Liver (tissue), 9 donors: ENCODE results near the gene NR2F2. TPM values are rescaled to one million over a fixed set of nuclear protein-coding genes. Genes with fewer than 3 reads are reported as not detected.

Experiments
- DNase-seq: peaks from one replicate; pipeline ENCODE4 v3.0.0-alpha.2; 2017; ENCODE audit warnings: low spot score
- H3K27ac ChIP-seq, 2 donors: one replicate each; pipeline ENCODE4 v1.7.0; 2013; ENCODE audit warnings: inconsistent platforms in 2 of 2, low read length in 2 of 2, control low read depth in 1 of 2, low read depth in 1 of 2, mild to moderate bottlenecking in 1 of 2
- H3K27me3 ChIP-seq, 4 donors: one replicate each; pipeline versions ENCODE4 v1.6.1 to v1.7.0; 2013; ENCODE audit warnings: low read length in 3 of 4, inconsistent platforms in 1 of 4, mild to moderate bottlenecking in 1 of 4, moderate library complexity in 1 of 4; ENCODE audit not compliant: control insufficient read depth in 4 of 4, insufficient read depth in 4 of 4
- H3K36me3 ChIP-seq, 4 donors: one replicate each; pipeline versions ENCODE4 v1.6.1 to v1.7.0; 2013; ENCODE audit warnings: low read length in 3 of 4, mild to moderate bottlenecking in 3 of 4, low read depth in 1 of 4, moderate library complexity in 1 of 4; ENCODE audit not compliant: control insufficient read depth in 4 of 4, insufficient read depth in 3 of 4
- H3K4me1 ChIP-seq, 4 donors: one replicate each; pipeline versions ENCODE4 v1.6.1 to v1.7.0; 2013; ENCODE audit warnings: low read length in 3 of 4, mild to moderate bottlenecking in 3 of 4, moderate library complexity in 1 of 4; ENCODE audit not compliant: control insufficient read depth in 4 of 4, insufficient read depth in 4 of 4
- H3K4me3 ChIP-seq, 3 donors: one replicate each; pipeline versions ENCODE4 v1.6.1 to v1.7.0; 2013; ENCODE audit warnings: low read length in 3 of 3, control low read depth in 1 of 3, low read depth in 1 of 3, mild to moderate bottlenecking in 1 of 3
- H3K9ac ChIP-seq, 2 donors: one replicate each; pipeline ENCODE4 v1.7.0; 2013; ENCODE audit warnings: low read length in 2 of 2, mild to moderate bottlenecking in 2 of 2, moderate library complexity in 2 of 2, control low read depth in 1 of 2, low read depth in 1 of 2
- H3K9me3 ChIP-seq, 4 donors: one replicate each; pipeline versions ENCODE4 v1.6.1 to v1.7.0; 2013; ENCODE audit warnings: low read length in 3 of 4; ENCODE audit not compliant: control insufficient read depth in 4 of 4
- EGR1 ChIP-seq, 2 donors: IDR thresholded peaks; 2 replicates each; pipeline ENCODE4 v1.6.1; 2016 to 2018; ENCODE audit warnings: antibody characterized with exemption in 2 of 2, low read depth in 2 of 2
- FOXA1 ChIP-seq: IDR thresholded peaks from 2 replicates; pipeline ENCODE4 v1.6.1; 2016; ENCODE audit warnings: antibody characterized with exemption
- HNF4A ChIP-seq, 2 donors: conservative IDR thresholded peaks; 2 replicates each; pipeline ENCODE4 v1.6.1; 2016; ENCODE audit warnings: antibody characterized with exemption in 2 of 2, mild to moderate bottlenecking in 2 of 2
- HNF4G ChIP-seq: IDR thresholded peaks from 2 replicates; pipeline ENCODE4 v1.6.1; 2016; ENCODE audit warnings: antibody characterized with exemption
- JUND ChIP-seq, 2 donors: IDR thresholded peaks; 2 replicates each; pipeline ENCODE4 v1.6.1; 2016; ENCODE audit warnings: antibody characterized with exemption in 2 of 2
- NR2F2 ChIP-seq: IDR thresholded peaks from 2 replicates; pipeline ENCODE4 v1.6.1; 2016; ENCODE audit warnings: antibody characterized with exemption
- RAD21 ChIP-seq, 2 donors: IDR thresholded peaks; 2 replicates each; pipeline ENCODE4 v1.6.1; 2016; ENCODE audit warnings: antibody characterized with exemption in 2 of 2, mild to moderate bottlenecking in 2 of 2
- RXRA ChIP-seq, 2 donors: IDR thresholded peaks; 2 replicates each; pipeline ENCODE4 v1.6.1; 2017 to 2018; ENCODE audit warnings: antibody characterized with exemption in 2 of 2, mild to moderate bottlenecking in 1 of 2
- SP1 ChIP-seq: IDR thresholded peaks from 2 replicates; pipeline ENCODE4 v1.6.1; 2018; ENCODE audit warnings: antibody characterized with exemption, mild to moderate bottlenecking
- YY1 ChIP-seq: IDR thresholded peaks from 2 replicates; pipeline ENCODE4 v1.6.1; 2016; ENCODE audit warnings: antibody characterized with exemption, mild to moderate bottlenecking
- WGBS: extraction: QIAGEN DNeasy Blood & Tissue Kit; methylation state at CpG from one replicate; pipeline ENCODE4 v1.1.7; 2013; 5-methylcytosine and 5-hydroxymethylcytosine counted together
- polyA plus RNA-seq, 2 donors: library from polyadenylated mRNA; stranded (reverse) in 1 of 2; unstranded in 1 of 2; fragments of 200-250 nt in 1 of 2; fragments of >200 nt in 1 of 2; fragmentation: Nextera tagmentation in 1 of 2; extraction: Ambion mirVana in 1 of 2; gene quantifications; one replicate each; pipeline versions ENCODE4 v1.2.1 to v1.2.3, GENCODE V29; 2013 to 2015
- total RNA-seq, 2 donors: library from RNA; depleted of rRNA; stranded (reverse); fragments of >200 nt; gene quantifications; one replicate each; pipeline ENCODE4 v1.2.3, GENCODE V29; 2014
- TF ChIP-seq, protein P1 (sequence below): IDR thresholded peaks from 2 replicates; pipeline ENCODE4 v1.6.1; 2016; ENCODE audit warnings: antibody characterized with exemption
- TF ChIP-seq, protein P2 (sequence below): IDR thresholded peaks from 2 replicates; pipeline ENCODE4 v1.6.1; 2016; ENCODE audit warnings: antibody characterized with exemption
- TF ChIP-seq, protein P3 (sequence below): IDR thresholded peaks from 2 replicates; pipeline ENCODE4 v1.6.1; 2016; ENCODE audit warnings: antibody characterized with exemption, mild to moderate bottlenecking
- TF ChIP-seq, protein P4 (sequence below): fragments of 150-350 bp; IDR thresholded peaks from 2 replicates; pipeline ENCODE4 v1.5.1; 2017; ENCODE audit warnings: improper control_type of control experiment, low read depth, low read length; ENCODE audit not compliant: missing input control
- donor health status: healthy.
- donor health status: healthy.
- donor health status: healthy.
- donor health status: healthy.
- donor health status: healthy.

Gene NR2F2
- total and polyA plus RNA-seq, 4 donors, result 5.9 to 22.4 (median 9.2) TPM

DNA sequence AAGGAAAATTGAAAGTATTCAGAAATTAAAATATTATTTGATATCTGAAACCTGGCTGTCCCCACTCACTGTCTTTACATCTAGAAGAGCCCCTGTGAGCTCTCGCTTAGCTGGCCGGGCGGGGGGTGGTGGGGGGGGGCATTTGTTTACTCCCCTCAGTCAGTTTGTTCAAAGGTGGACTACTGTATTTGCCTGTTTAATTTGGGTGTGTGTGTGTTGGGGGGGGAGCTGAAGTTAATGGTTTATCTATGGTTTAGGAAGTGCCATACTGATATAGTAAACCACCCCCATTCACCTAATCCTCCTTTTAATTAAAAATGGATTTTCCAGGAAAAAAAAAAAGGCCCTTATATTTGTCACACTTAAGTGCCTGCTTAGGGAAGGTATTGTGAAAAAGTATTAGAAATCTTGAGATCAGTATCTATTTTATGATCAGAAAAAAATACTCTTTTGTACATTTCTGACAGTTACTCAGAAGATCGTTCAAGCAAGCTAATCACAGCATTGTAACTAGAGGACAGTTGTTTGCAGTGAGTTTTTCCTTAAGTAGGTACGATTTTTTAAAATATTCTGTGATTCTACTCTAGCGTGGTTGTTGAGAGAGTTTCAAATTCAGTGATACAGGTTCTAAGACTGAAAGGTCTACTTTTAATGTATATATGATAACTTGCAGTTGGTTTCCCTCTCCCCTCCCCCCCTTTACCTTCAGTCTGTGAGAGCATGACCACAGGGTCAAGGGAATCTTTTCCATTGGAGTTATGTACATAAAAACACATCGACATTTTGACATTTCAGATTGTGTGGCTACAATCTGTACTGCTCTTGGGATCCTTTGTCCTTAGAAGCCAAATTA lies 8.5 kb downstream of the NR2F2 start:
- 6% methylated on average over 7 of the region's 7 CpGs for WGBS
- Histone ChIP-seq H3K4me1 (peaks cover 4 to 37% (median 28%) of the 10 kb centered on the region in 4 donors), H3K27me3 (no peaks in the 10 kb centered on the region), H3K4me3 (peak overlapping the region; percentile 39 to 81 (median 78)), H3K9ac (peak overlapping the region in 1 of 2 donors; percentile 53), H3K36me3 (peaks cover 0 to 2% (median 0%) of the 10 kb centered on the region in 4 donors), H3K9me3 (no peaks in the 10 kb centered on the region), H3K27ac (peak overlapping the region; percentile 53 to 76)
- peak; percentile 58 for DNase-seq
- TF ChIP-seq HNF4A (conservative IDR thresholded peaks at IDR 0.05) (peak in 1 of 2 donors; percentile 1), HNF4G (no peak), JUND (IDR thresholded peaks at IDR 0.05) (no peak), RAD21 (IDR thresholded peaks at IDR 0.05) (no peak), RXRA (IDR thresholded peaks at IDR 0.05) (peak; percentile 62 to 71), FOXA1 (peak; percentile 17), SP1 (peak; percentile 26), YY1 (no peak), EGR1 (IDR thresholded peaks at IDR 0.05; ENCODE audit: low read depth in 2 of 2) (no peak)
- TF ChIP-seq, protein P1, sequence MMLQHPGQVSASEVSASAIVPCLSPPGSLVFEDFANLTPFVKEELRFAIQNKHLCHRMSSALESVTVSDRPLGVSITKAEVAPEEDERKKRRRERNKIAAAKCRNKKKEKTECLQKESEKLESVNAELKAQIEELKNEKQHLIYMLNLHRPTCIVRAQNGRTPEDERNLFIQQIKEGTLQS, result no peak
- TF ChIP-seq, protein P2, sequence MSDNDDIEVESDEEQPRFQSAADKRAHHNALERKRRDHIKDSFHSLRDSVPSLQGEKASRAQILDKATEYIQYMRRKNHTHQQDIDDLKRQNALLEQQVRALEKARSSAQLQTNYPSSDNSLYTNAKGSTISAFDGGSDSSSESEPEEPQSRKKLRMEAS, result no peak
- TF ChIP-seq, protein P3, sequence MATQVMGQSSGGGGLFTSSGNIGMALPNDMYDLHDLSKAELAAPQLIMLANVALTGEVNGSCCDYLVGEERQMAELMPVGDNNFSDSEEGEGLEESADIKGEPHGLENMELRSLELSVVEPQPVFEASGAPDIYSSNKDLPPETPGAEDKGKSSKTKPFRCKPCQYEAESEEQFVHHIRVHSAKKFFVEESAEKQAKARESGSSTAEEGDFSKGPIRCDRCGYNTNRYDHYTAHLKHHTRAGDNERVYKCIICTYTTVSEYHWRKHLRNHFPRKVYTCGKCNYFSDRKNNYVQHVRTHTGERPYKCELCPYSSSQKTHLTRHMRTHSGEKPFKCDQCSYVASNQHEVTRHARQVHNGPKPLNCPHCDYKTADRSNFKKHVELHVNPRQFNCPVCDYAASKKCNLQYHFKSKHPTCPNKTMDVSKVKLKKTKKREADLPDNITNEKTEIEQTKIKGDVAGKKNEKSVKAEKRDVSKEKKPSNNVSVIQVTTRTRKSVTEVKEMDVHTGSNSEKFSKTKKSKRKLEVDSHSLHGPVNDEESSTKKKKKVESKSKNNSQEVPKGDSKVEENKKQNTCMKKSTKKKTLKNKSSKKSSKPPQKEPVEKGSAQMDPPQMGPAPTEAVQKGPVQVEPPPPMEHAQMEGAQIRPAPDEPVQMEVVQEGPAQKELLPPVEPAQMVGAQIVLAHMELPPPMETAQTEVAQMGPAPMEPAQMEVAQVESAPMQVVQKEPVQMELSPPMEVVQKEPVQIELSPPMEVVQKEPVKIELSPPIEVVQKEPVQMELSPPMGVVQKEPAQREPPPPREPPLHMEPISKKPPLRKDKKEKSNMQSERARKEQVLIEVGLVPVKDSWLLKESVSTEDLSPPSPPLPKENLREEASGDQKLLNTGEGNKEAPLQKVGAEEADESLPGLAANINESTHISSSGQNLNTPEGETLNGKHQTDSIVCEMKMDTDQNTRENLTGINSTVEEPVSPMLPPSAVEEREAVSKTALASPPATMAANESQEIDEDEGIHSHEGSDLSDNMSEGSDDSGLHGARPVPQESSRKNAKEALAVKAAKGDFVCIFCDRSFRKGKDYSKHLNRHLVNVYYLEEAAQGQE, result peak; percentile 20

DNA sequence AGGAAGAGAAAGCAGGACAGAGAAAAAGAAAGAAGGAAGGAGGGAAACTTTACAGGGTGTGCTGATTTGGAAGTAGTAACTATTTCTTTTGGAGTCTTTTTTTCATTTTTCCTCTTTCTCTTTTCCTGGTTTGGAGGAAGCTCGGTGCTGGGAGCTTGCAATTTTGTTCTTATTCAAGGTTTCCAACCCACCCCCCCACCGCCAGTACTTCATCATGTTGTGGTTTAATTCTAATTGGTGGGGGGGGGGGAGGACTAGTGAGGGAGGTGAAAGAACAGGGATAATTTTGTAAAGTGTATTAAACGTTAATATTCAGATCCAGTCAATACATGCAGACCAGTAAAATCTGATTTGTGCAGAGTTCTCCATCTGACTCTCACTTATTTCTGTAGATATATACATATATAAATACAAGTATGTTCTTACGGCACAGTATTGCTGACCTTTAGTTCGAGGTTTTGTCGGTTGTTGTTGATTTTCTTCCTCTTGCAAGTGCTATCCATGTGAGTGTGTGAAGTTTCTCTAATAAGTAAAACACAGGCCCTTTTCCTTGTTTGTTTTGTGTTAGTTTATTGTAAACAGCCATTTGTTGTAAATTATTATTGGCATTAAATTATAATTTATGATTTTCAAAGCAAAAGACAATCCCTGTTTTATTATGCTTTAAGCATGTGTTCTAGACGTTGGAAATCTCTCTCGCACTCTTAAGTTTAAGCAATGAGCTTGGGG lies 9.3 kb downstream of the NR2F2 start:
- WGBS, result 3% methylated on average over 8 of the region's 8 CpGs
- Histone ChIP-seq H3K9me3 (no peaks in the 10 kb centered on the region), H3K4me3 (peak overlapping the region; percentile 53 to 81 (median 78)), H3K27ac (peak overlapping the region; percentile 53 to 76), H3K9ac (peak overlapping the region; percentile 53 to 85), H3K36me3 (no peaks in the 10 kb centered on the region), H3K27me3 (no peaks in the 10 kb centered on the region), H3K4me1 (peaks cover 3 to 36% (median 24%) of the 10 kb centered on the region in 4 donors)
- no peak for DNase-seq
- TF ChIP-seq NR2F2 (no peak), JUND (IDR thresholded peaks at IDR 0.05) (no peak), RXRA (IDR thresholded peaks at IDR 0.05) (no peak), YY1 (no peak), RAD21 (IDR thresholded peaks at IDR 0.05) (no peak), SP1 (peak; percentile 2)
- TF ChIP-seq, protein P4, sequence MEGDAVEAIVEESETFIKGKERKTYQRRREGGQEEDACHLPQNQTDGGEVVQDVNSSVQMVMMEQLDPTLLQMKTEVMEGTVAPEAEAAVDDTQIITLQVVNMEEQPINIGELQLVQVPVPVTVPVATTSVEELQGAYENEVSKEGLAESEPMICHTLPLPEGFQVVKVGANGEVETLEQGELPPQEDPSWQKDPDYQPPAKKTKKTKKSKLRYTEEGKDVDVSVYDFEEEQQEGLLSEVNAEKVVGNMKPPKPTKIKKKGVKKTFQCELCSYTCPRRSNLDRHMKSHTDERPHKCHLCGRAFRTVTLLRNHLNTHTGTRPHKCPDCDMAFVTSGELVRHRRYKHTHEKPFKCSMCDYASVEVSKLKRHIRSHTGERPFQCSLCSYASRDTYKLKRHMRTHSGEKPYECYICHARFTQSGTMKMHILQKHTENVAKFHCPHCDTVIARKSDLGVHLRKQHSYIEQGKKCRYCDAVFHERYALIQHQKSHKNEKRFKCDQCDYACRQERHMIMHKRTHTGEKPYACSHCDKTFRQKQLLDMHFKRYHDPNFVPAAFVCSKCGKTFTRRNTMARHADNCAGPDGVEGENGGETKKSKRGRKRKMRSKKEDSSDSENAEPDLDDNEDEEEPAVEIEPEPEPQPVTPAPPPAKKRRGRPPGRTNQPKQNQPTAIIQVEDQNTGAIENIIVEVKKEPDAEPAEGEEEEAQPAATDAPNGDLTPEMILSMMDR, result no peak
- TF ChIP-seq, protein P3, result no peak
- TF ChIP-seq, protein P2, result no peak
